Thyroid gland (tissue), 4 donors: Measurements from ENCODE around the gene ARFGEF3. TPM values are rescaled to one million over a fixed set of nuclear protein-coding genes. Genes with fewer than 3 reads are reported as not detected.

Experiments
- DNase-seq, 2 donors: peaks; one replicate each; pipeline ENCODE4 v3.0.0-alpha.2; 2019
- H3K27ac ChIP-seq, 3 donors: fragments of 200-600 bp; sonication (generic); 1 replicate in 2 of 3; 2 replicates in 1 of 3; pipeline ENCODE4 v1.5.1; 2016 to 2019; ENCODE audit warnings: mild to moderate bottlenecking in 1 of 3, moderate library complexity in 1 of 3
- H3K27me3 ChIP-seq: fragments of 200-600 bp; sonication (generic); one replicate; pipeline ENCODE4 v1.5.1; 2019
- H3K36me3 ChIP-seq, 2 donors: fragments of 200-600 bp; sonication (generic); one replicate each; pipeline ENCODE4 v1.5.1; 2016 to 2019
- H3K4me1 ChIP-seq, 2 donors: fragments of 200-600 bp; sonication (generic); one replicate each; pipeline ENCODE4 v1.5.1; 2017 to 2019
- H3K4me3 ChIP-seq, 3 donors: fragments of 200-600 bp; sonication (generic); replicated peaks in 1 of 3; 1 replicate in 2 of 3; 2 replicates in 1 of 3; pipeline ENCODE4 v1.5.1; 2016; ENCODE audit warnings: mild to moderate bottlenecking in 1 of 3
- H3K9me3 ChIP-seq: fragments of 200-600 bp; sonication (generic); one replicate; pipeline ENCODE4 v1.5.1; 2017
- POLR2A ChIP-seq, 2 donors: fragments of 450-650 bp; IDR thresholded peaks; one replicate each; pipeline ENCODE4 v1.6.1; 2017; ENCODE audit warnings: antibody characterized with exemption in 2 of 2, mild to moderate bottlenecking in 2 of 2, moderate library complexity in 1 of 2
- WGBS, 2 donors: methylation state at CpG; one replicate each; pipeline ENCODE4 v1.1.5; 2017; 5-methylcytosine and 5-hydroxymethylcytosine counted together
- intact Hi-C: fragments of 100-400 bp; cut with DNase I; formaldehyde crosslinking; loops from one replicate; pipeline ENCODE4 v1.15.1; 2023
- total RNA-seq, 4 donors: library from RNA; depleted of rRNA; stranded (reverse); fragments of >200 nt; gene quantifications; one replicate each; pipeline ENCODE4 v1.2.3, GENCODE V29; 2016
- TF ChIP-seq, protein P1 (sequence below), 6 experiments: fragments of 200-600 bp in 3 of 6; fragments of 450-650 bp in 3 of 6; sonication (generic) in 3 of 6; IDR thresholded peaks; one replicate each; pipeline ENCODE4 v1.5.1; 2016 to 2019; ENCODE audit warnings: antibody characterized with exemption in 6 of 6, mild to moderate bottlenecking in 2 of 6, inconsistent platforms in 1 of 6, moderate library complexity in 1 of 6

The ARFGEF3 gene
- total RNA-seq, 4 donors from 2014 or later: 2.4 to 7.2 (median 4.4) TPM

DNA sequence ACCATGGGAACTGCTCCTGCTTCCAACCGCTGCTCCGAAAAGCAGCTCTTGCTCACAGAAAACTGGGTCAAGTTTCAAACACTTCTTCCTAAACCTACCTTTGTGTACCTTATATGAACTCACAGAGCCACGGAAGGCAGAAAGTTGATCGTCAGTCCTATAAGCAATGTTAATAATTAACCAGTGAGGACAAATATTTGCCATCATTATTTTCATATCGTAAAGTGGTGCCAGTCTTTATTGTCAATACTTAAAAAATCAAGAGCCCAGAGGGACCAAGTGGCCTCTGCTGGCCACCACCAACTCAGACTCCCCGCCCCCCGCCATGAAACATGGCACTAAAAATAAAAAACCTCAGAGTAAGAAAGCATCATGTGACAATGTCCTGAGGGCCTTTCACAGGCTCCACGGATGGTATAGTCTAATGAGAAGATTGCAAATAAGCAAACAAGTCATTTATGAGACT, 65.6 kb downstream of the ARFGEF3 start:
- Histone ChIP-seq H3K36me3 (no peaks in the 10 kb centered on the region), H3K4me3 (no peak overlapping the region), H3K4me1 (no peaks in the 10 kb centered on the region), H3K27me3 (no peaks in the 10 kb centered on the region), H3K9me3 (no peaks in the 10 kb centered on the region), H3K27ac (no peak overlapping the region)
- WGBS, 2 donors: 90 to 91% methylated on average over 8 of the region's 8 CpGs
- intact Hi-C loops: no loop called here
- TF ChIP-seq, protein P1, sequence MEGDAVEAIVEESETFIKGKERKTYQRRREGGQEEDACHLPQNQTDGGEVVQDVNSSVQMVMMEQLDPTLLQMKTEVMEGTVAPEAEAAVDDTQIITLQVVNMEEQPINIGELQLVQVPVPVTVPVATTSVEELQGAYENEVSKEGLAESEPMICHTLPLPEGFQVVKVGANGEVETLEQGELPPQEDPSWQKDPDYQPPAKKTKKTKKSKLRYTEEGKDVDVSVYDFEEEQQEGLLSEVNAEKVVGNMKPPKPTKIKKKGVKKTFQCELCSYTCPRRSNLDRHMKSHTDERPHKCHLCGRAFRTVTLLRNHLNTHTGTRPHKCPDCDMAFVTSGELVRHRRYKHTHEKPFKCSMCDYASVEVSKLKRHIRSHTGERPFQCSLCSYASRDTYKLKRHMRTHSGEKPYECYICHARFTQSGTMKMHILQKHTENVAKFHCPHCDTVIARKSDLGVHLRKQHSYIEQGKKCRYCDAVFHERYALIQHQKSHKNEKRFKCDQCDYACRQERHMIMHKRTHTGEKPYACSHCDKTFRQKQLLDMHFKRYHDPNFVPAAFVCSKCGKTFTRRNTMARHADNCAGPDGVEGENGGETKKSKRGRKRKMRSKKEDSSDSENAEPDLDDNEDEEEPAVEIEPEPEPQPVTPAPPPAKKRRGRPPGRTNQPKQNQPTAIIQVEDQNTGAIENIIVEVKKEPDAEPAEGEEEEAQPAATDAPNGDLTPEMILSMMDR (IDR thresholded peaks at IDR 0.05): no peak
- no peak for TF ChIP-seq POLR2A (IDR thresholded peaks at IDR 0.05)
- no peak for DNase-seq

DNA sequence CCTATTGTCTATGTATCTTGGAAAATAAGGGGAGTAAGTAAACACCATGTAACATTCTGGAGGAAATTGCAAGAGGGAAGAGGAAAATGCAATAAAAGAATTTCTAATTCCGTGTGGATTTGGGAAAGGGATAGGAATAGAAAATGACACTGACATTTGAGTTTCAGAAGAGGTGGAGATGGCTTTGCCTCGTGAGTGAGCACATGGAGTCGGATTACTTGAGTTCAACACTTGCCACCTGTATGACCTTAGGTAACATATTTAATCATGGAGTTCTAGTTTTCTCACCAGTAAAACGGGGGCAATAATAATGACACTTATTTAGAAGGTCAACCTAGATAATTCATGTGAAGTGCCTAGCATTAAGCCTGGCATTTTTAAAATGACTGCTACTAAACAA, 67.3 kb downstream of the ARFGEF3 start:
- intact Hi-C loops: no loop called here
- H3K36me3 ChIP-seq: no peaks in the 10 kb centered on the region
- TF ChIP-seq, protein P1 (IDR thresholded peaks at IDR 0.05): no peak
- no peak for TF ChIP-seq POLR2A (IDR thresholded peaks at IDR 0.05)
- WGBS, 2 donors: 70 to 74% methylated on average over 4 of the region's 4 CpGs
- no peaks in the 10 kb centered on the region for H3K9me3 ChIP-seq
- H3K27ac ChIP-seq: no peak overlapping the region
- no peaks in the 10 kb centered on the region for H3K4me1 ChIP-seq
- no peak overlapping the region for H3K4me3 ChIP-seq
- no peaks in the 10 kb centered on the region for H3K27me3 ChIP-seq
- no peak for DNase-seq

DNA sequence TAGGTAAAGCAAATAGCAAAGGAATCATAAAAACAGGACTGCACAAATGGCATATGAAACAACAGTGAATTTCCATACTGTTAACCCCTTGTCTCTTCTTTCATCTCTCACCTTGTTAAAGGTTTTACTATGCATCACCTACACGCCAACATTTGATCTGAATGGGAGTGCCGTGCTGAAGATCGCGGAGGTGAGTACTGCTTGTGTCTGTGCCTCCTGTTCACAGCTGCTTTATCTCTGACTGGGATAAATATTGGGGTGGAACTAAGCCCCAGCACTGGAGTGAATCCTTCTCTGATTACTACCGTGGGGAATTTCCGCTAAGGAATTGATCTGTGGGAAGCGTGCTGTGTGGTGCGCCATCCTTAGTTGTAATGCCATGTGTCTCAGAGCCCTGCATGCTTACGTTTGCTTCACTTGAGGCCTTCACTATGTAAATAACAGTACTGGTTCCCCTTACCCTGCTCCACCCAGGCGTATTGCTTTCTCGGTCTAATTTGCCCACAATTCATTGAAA, 68.0 kb downstream of the ARFGEF3 start:
- TF ChIP-seq, protein P1 (IDR thresholded peaks at IDR 0.05): no peak
- TF ChIP-seq POLR2A (IDR thresholded peaks at IDR 0.05): no peak
- H3K27ac ChIP-seq: no peak overlapping the region
- H3K4me3 ChIP-seq: no peak overlapping the region
- H3K36me3 ChIP-seq: no peaks in the 10 kb centered on the region
- no peaks in the 10 kb centered on the region for H3K9me3 ChIP-seq
- DNase-seq: no peak
- 93 to 96% methylated on average over 11 of the region's 11 CpGs for WGBS, 2 donors
- no peaks in the 10 kb centered on the region for H3K4me1 ChIP-seq
- intact Hi-C loops: no loop called here
- no peaks in the 10 kb centered on the region for H3K27me3 ChIP-seq

DNA sequence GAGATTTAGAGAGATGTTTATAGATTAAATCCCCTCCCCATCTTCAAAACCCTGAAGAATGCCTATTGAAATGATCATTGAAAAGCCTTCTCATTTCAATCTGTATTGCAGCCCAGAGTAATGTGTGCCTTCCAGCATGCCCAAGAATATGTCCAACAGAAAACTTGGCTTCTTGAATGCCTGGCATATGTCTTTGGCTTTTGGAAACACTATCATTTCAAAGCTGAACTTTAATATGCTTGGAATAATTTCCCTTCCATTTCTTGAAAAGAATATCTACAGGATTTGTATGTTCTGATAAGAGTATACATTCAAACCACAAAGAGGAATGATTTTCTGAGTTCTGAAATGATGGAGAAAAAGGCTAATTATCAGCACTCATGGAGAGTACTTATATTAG, 68.5 kb downstream of the ARFGEF3 start:
- DNase-seq: no peak
- TF ChIP-seq, protein P1 (IDR thresholded peaks at IDR 0.05): no peak
- TF ChIP-seq POLR2A (IDR thresholded peaks at IDR 0.05): no peak
- Histone ChIP-seq H3K36me3 (no peaks in the 10 kb centered on the region), H3K27me3 (no peaks in the 10 kb centered on the region), H3K4me3 (no peak overlapping the region), H3K27ac (no peak overlapping the region), H3K9me3 (no peaks in the 10 kb centered on the region), H3K4me1 (no peaks in the 10 kb centered on the region)
- intact Hi-C loops: no loop called here

DNA sequence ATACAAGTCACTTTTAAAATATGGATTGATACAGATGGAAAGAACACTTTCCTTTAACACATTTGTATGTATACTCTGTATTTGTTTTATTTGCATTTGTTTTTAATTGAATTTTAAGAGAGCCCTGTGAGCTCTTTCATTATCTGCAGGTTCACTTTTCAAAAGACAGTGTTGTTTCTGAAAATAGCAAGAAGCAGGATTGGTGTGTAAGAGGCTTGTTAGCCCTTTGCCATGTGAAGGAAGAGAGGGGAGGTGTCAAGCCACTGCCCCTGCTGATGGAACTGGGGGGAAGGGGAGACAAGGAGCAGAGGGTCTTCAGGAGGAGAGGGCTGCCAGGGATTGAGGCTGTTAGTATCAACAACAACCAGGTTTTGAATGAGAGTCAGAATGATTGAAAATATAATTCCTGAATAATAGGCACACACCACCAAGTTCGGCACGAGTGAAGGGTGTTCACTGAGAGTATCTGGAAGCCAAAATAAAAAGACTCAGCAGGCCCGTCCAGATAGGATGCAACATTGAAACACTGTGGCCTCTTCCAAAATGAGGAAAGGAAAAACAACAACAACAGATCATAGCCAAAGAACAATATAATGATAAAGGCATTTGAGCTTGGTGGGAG, 69.1 kb downstream of the ARFGEF3 start:
- WGBS, 2 donors: 80 to 81% methylated on average over 3 of the region's 3 CpGs
- H3K4me1 ChIP-seq: no peaks in the 10 kb centered on the region

More for the DNA sequence above, 69.1 kb downstream of the ARFGEF3 start:
- no peak for DNase-seq
- intact Hi-C loops: no loop called here
- no peak overlapping the region for H3K27ac ChIP-seq
- no peaks in the 10 kb centered on the region for H3K27me3 ChIP-seq
- TF ChIP-seq, protein P1 (IDR thresholded peaks at IDR 0.05): no peak
- no peak for TF ChIP-seq POLR2A (IDR thresholded peaks at IDR 0.05)
- H3K36me3 ChIP-seq: no peaks in the 10 kb centered on the region
- H3K9me3 ChIP-seq: no peaks in the 10 kb centered on the region
- no peak overlapping the region for H3K4me3 ChIP-seq
